Measurements from ENCODE around the gene GPR18. TPM values are rescaled to one million over a fixed set of nuclear protein-coding genes. Genes with fewer than 3 reads are reported as not detected.

Gene GPR18
- total and polyA plus RNA-seq, 9 of the 15 experiments (the other 6 are each of a cell fraction or from before 2014, with no cell fraction given): 0.75 TPM; not detected in 8

DNA sequence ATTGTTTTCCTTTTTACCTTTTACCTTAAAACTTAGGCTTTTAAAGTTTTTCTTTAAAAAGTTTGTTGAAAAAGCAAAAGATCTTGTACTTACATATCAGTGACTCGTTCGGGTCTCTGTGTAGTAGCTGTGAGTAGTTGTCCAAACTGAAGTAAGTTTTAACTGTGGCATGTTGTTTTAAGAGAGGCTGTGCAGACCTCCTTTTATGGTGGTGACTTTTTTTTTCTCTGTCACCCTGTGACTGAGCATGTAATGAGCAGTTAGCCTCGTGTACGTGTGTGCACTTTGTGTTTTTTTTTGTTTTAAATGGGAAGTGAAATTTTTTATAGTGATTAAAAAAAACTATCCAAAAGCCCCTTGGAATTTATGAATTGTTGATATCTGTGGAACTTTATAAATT is 49.1 kb upstream of the GPR18 start, which contains the start of gene GPR183 (continued):
- no peak for TF ChIP-seq REST (IDR thresholded peaks at IDR 0.05; ENCODE audit: borderline replicate concordance)
- TF ChIP-seq REST (CRISPR knock-in tag; IDR thresholded peaks at IDR 0.05; ENCODE audit: low read depth): no peak
- TF ChIP-seq ZNF12 (CRISPR knock-in tag; IDR thresholded peaks at IDR 0.05): no peak
- no peak for TF ChIP-seq TARDBP (IDR thresholded peaks at IDR 0.05)
- 0 out of 2 replicates have a peak, but pooled peaks have one; percentile 30 for TF ChIP-seq BRD4 (IDR thresholded peaks at IDR 0.05)
- no peak for TF ChIP-seq XRCC3 (IDR thresholded peaks at IDR 0.05)
- TF ChIP-seq FIP1L1 (IDR thresholded peaks at IDR 0.05; ENCODE audit: low read depth, low read length, poor library complexity, severe bottlenecking): no peak
- TF ChIP-seq ESRRB (CRISPR knock-in tag; IDR thresholded peaks at IDR 0.05; ENCODE audit: borderline replicate concordance): no peak
- TF ChIP-seq MAX (CRISPR knock-in tag; IDR thresholded peaks at IDR 0.05): no peak
- TF ChIP-seq CHD4 (IDR thresholded peaks at IDR 0.05; ENCODE audit: insufficient read depth, insufficient replicate concordance, low read depth, low read length, poor library complexity, severe bottlenecking): no peak
- no peak for TF ChIP-seq C11orf30 (IDR thresholded peaks at IDR 0.05; ENCODE audit: low read depth)
